Sigmoid colon (tissue), 4 donors: ENCODE data around the gene RAB6B.

Experiments
- CTCF ChIP-seq, 4 experiments: fragments of 450-650 bp in 3 of 4; fragments of 200-600 bp in 1 of 4; IDR thresholded peaks; one replicate each; pipeline ENCODE4 v1.5.1; 2016 to 2019; ENCODE audit warnings: antibody characterized with exemption in 4 of 4, mild to moderate bottlenecking in 3 of 4, moderate library complexity in 2 of 4
- EP300 ChIP-seq, 4 donors: sonication (generic); formaldehyde crosslinking; IDR thresholded peaks; one replicate each; pipeline ENCODE4 v1.6.1; 2017; ENCODE audit warnings: antibody characterized with exemption in 4 of 4
- POLR2A ChIP-seq, 2 donors: fragments of 450-650 bp; IDR thresholded peaks; one replicate each; pipeline ENCODE4 v1.6.1; 2016; ENCODE audit warnings: antibody characterized with exemption in 2 of 2, mild to moderate bottlenecking in 2 of 2, moderate library complexity in 2 of 2
- POLR2AphosphoS5 ChIP-seq, 4 donors: sonication (generic); formaldehyde crosslinking; IDR thresholded peaks; one replicate each; pipeline ENCODE4 v1.6.1; 2017; ENCODE audit warnings: antibody characterized with exemption in 4 of 4

GRCh38 chr3:133804896-133805295 is 90.8 kb downstream of the RAB6B start:
- TF ChIP-seq CTCF (IDR thresholded peaks at IDR 0.05) (no peak), POLR2A (IDR thresholded peaks at IDR 0.05) (no peak), EP300 (IDR thresholded peaks at IDR 0.05) (no peak), POLR2AphosphoS5 (IDR thresholded peaks at IDR 0.05) (no peak)
